Measurements from ENCODE around the gene TRIM69.
"Not testable (repeated sequence)": the region's sequence is repeated elsewhere in the genome, so short reads cannot be mapped to it uniquely, and the experiment has no call there.

Gene TRIM69

GRCh38 chr15:44736181-44736765 lies at the start of gene TRIM69:
Gene TRIM69, plus strand, starts transcription at chr15:44736528. Its CDS starts 177 bp downstream, at chr15:44736705.
- DNase-seq: peak in 1 of 2 donors; percentile 47

GRCh38 chr15:44689318-44689717 lies 47.0 kb upstream of the TRIM69 start:
- not testable (repeated sequence) for DNase-seq

DNA sequence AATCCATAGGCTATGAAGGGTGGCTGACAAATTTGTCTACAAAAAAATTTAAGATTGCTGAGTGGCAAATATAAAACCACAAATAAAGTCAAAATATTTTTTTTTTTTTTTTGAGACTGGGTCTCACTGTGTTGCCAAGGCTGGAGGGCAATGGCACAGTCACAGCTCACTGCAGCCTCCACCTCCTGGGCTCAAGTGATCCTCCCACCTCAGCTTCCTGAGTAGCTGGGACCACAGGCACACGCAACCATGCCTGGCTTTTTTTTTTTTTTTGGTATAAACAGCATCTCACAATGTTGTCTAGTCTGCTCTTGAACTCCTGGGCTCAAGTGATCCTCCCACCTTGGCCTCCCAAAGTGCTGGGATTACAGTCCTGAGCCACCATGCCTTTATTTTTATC lies 46.1 kb upstream of the TRIM69 start:
- peak; percentile 40 to 51 for DNase-seq

GRCh38 chr15:44692659-44693058 lies 43.7 kb upstream of the TRIM69 start:
- DNase-seq: no peak

DNA sequence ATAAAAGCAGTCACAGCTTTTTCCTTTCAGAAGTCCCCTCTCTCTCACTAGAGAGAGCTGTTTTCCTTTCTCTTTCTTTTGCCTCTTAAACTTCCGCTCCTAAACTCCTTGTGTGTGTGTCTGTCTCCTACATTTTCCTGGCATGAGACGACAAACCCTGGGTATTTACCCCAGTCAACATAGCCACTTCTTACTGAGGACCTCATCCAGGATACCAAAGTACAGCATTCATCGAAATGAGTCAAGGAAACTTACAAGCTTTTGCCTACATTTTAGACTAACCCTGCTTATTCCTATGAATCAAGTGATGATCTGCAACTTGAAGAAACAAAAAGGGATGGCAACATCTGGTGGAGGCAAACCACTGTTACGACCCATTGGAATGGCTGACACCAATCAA lies 41.9 kb upstream of the TRIM69 start:
- DNase-seq: no peak

GRCh38 chr15:44695294-44695693 lies 41.0 kb upstream of the TRIM69 start:
- DNase-seq: no peak

- no peak for DNase-seq
Observed at GRCh38 chr15:44697014-44697413, 39.3 kb upstream of the TRIM69 start.

DNA sequence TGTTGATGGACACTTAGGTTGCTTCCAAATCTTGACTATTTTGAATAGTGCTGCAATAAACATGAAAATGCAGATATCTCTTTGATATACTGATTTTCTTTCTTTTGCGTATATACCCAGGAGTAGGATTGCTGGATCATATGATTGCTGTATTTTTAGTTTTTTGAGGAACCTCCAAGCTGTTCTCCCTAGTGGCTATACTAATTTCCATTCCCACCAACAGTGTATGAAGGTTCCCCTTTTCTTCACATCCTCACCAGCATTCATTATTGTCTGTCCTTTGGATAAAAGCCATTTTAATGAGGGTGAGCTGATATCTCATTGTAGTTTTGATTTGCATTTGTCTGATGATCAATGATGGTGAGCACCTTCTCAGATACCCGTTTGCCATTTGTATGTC lies 37.7 kb upstream of the TRIM69 start:
- DNase-seq: no peak

- not testable (repeated sequence) for DNase-seq
Observed at GRCh38 chr15:44700676-44701075, 35.7 kb upstream of the TRIM69 start.

DNA sequence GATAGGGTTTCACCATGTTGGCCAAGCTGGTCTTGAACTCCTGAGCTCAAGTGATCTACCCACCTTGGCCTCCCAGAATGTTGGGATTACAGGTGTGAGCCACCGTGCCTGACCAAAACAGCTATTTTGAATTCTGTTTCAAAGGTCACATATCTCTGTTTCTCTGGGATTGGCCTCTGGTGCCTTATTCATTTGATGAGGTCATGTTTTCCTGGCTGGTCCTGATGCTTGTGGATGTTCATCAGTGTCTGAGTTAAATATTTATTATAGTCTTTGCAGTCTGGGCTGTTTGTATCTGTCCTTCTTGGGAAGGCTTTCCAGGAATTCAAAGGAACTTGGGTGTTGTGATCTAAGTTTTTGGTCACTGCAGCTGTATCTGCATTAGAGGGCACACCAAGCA lies 30.3 kb upstream of the TRIM69 start:
- no peak for DNase-seq

- DNase-seq: no peak
Observed at GRCh38 chr15:44706401-44706800, 29.9 kb upstream of the TRIM69 start.

- no peak for DNase-seq
Observed at GRCh38 chr15:44706946-44707636, 29.2 kb upstream of the TRIM69 start.

DNA sequence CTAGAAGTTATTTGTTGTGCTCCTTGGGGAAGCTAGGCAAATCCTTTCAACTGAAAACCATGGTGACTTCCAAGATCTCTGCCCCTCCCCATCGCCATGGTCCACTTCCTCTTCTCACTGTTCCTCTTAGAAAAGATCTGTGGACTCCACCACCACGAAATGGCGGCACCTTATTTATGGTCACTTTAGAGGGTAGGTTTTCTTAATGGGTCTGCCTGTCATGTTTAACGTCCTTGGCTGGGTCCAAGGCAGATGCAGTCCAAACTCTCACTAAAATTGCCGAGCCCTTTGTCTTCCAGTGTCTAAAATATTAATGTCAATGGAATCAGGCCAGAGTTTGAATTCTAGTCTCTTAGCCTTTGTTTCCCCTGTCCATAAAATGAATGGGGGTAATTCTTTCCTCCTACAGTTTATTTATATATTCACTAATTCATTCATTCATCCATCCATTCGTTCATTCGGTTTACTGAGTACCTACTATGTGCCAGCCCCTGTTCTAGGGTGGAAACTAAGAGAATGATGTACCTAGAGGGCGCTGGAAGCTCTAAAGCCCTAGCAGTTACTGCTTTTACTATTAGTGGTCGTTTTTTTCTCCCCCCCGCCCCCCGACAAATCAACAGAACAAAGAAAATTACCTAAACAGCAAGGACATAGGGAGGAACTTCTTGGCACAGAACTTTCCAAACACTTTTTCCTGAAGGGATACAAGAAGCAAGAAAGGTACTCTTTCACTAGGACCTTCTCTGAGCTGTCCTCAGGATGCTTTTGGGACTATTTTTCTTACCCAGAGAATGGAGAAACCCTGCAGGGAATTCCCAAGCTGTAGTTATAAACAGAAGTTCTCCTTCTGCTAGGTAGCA lies 25.9 kb upstream of the TRIM69 start:
- DNase-seq: peak; percentile 73 to 74

DNA sequence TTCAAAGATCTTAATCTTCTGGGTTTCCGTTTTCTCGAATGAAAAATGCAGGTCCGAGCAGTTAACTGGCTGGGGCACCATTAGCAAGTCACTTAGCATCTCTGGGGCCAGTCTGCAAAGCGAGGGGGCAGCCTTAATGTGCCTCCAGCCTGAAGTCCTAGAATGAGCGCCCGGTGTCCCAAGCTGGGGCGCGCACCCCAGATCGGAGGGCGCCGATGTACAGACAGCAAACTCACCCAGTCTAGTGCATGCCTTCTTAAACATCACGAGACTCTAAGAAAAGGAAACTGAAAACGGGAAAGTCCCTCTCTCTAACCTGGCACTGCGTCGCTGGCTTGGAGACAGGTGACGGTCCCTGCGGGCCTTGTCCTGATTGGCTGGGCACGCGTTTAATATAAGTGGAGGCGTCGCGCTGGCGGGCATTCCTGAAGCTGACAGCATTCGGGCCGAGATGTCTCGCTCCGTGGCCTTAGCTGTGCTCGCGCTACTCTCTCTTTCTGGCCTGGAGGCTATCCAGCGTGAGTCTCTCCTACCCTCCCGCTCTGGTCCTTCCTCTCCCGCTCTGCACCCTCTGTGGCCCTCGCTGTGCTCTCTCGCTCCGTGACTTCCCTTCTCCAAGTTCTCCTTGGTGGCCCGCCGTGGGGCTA lies 25.1 kb upstream of the TRIM69 start, which contains the start of the genes B2M and PATL2:
TSS of gene B2M (plus strand) at position 422 of the 647 bp plus-strand sequence. CDS start at position 452, 30 bp downstream.
TSS of gene PATL2 (minus strand) at position 228 of the 647 bp plus-strand sequence. CDS start 34,833 bp downstream, outside the sequence.
- DNase-seq: peak; percentile 97 to 98

GRCh38 chr15:44711743-44712345 lies 24.5 kb upstream of the TRIM69 start:
- DNase-seq: peak; percentile 68 to 73

DNA sequence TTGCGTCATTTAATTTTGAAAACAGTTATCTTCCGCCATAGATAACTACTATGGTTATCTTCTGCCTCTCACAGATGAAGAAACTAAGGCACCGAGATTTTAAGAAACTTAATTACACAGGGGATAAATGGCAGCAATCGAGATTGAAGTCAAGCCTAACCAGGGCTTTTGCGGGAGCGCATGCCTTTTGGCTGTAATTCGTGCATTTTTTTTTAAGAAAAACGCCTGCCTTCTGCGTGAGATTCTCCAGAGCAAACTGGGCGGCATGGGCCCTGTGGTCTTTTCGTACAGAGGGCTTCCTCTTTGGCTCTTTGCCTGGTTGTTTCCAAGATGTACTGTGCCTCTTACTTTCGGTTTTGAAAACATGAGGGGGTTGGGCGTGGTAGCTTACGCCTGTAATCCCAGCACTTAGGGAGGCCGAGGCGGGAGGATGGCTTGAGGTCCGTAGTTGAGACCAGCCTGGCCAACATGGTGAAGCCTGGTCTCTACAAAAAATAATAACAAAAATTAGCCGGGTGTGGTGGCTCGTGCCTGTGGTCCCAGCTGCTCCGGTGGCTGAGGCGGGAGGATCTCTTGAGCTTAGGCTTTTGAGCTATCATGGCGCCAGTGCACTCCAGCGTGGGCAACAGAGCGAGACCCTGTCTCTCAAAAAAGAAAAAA lies 23.9 kb upstream of the TRIM69 start:
- peak; percentile 75 to 83 for DNase-seq

DNA sequence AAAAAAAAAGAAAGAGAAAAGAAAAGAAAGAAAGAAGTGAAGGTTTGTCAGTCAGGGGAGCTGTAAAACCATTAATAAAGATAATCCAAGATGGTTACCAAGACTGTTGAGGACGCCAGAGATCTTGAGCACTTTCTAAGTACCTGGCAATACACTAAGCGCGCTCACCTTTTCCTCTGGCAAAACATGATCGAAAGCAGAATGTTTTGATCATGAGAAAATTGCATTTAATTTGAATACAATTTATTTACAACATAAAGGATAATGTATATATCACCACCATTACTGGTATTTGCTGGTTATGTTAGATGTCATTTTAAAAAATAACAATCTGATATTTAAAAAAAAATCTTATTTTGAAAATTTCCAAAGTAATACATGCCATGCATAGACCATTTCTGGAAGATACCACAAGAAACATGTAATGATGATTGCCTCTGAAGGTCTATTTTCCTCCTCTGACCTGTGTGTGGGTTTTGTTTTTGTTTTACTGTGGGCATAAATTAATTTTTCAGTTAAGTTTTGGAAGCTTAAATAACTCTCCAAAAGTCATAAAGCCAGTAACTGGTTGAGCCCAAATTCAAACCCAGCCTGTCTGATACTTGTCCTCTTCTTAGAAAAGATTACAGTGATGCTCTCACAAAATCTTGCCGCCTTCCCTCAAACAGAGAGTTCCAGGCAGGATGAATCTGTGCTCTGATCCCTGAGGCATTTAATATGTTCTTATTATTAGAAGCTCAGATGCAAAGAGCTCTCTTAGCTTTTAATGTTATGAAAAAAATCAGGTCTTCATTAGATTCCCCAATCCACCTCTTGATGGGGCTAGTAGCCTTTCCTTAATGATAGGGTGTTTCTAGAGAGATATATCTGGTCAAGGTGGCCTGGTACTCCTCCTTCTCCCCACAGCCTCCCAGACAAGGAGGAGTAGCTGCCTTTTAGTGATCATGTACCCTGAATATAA lies 23.0 kb upstream of the TRIM69 start:
- DNase-seq: peak in 1 of 2 donors; percentile 62

DNA sequence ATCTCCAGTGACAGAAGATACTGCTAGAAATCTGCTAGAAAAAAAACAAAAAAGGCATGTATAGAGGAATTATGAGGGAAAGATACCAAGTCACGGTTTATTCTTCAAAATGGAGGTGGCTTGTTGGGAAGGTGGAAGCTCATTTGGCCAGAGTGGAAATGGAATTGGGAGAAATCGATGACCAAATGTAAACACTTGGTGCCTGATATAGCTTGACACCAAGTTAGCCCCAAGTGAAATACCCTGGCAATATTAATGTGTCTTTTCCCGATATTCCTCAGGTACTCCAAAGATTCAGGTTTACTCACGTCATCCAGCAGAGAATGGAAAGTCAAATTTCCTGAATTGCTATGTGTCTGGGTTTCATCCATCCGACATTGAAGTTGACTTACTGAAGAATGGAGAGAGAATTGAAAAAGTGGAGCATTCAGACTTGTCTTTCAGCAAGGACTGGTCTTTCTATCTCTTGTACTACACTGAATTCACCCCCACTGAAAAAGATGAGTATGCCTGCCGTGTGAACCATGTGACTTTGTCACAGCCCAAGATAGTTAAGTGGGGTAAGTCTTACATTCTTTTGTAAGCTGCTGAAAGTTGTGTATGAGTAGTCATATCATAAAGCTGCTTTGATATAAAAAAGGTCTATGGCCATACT lies 21.1 kb upstream of the TRIM69 start:
- DNase-seq: peak in 1 of 2 donors; percentile 51

DNA sequence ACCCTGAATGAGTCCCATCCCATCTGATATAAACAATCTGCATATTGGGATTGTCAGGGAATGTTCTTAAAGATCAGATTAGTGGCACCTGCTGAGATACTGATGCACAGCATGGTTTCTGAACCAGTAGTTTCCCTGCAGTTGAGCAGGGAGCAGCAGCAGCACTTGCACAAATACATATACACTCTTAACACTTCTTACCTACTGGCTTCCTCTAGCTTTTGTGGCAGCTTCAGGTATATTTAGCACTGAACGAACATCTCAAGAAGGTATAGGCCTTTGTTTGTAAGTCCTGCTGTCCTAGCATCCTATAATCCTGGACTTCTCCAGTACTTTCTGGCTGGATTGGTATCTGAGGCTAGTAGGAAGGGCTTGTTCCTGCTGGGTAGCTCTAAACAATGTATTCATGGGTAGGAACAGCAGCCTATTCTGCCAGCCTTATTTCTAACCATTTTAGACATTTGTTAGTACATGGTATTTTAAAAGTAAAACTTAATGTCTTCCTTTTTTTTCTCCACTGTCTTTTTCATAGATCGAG lies 20.5 kb upstream of the TRIM69 start:
- no peak for DNase-seq

Data from CD4-positive, alpha-beta T cell treated with Interleukin-1 beta for 1 hour (primary cell).